Lower lobe of right lung (tissue), 2 donors: ENCODE results near the gene BEST4. TPM values are rescaled to one million over a fixed set of nuclear protein-coding genes. Genes with fewer than 3 reads are reported as not detected.
"Not testable (repeated sequence)": the region's sequence is repeated elsewhere in the genome, so short reads cannot be mapped to it uniquely, and the experiment has no call there.

Experiments used
- ATAC-seq, 2 donors: fragments of 200-7000 bp; cut with Tn5 transposase; one replicate each; pipeline ENCODE4 v1.9.1; 2020 to 2022; ENCODE audit warnings: mild to moderate bottlenecking in 2 of 2, moderate library complexity in 2 of 2
- DNase-seq: peaks from one replicate; pipeline ENCODE4 v3.0.0-alpha.2; 2020
- H3K27ac ChIP-seq: fragments of 200-600 bp; one replicate; pipeline ENCODE4 v1.8.0; 2022
- H3K27me3 ChIP-seq: fragments of 200-600 bp; one replicate; pipeline ENCODE4 v1.8.0; 2022; ENCODE audit warnings: low read depth
- H3K36me3 ChIP-seq: fragments of 200-600 bp; one replicate; pipeline ENCODE4 v1.8.0; 2022; ENCODE audit warnings: mild to moderate bottlenecking
- H3K4me1 ChIP-seq: fragments of 200-600 bp; one replicate; pipeline ENCODE4 v1.8.0; 2022
- H3K4me3 ChIP-seq: fragments of 200-600 bp; one replicate; pipeline ENCODE4 v1.8.0; 2022; ENCODE audit warnings: mild to moderate bottlenecking
- H3K9me3 ChIP-seq: fragments of 200-600 bp; one replicate; pipeline ENCODE4 v1.8.0; 2022
- intact Hi-C: fragments of 100-400 bp; cut with DNase I; formaldehyde crosslinking; loops from one replicate; pipeline ENCODE4 v1.11.0; 2022
- total RNA-seq: library from RNA; stranded (reverse); fragmentation: NEBNext Ultra II Directional; extraction: Animal tissue kit (Norgen Biotek cat#: 25700); gene quantifications from one replicate; pipeline ENCODE4 v1.2.1, GENCODE V29; 2021
- TF ChIP-seq, protein P1 (sequence below): fragments of 200-600 bp; IDR thresholded peaks from one replicate; pipeline ENCODE4 v1.8.0; 2022; ENCODE audit warnings: antibody characterized with exemption, mild to moderate bottlenecking
- donor health status: DM: no; HTN: yes; CAD: no; lungs with severe emphysema.

The BEST4 gene
- total RNA-seq, 1 donor from 2014 or later, result 1.7 TPM

DNA sequence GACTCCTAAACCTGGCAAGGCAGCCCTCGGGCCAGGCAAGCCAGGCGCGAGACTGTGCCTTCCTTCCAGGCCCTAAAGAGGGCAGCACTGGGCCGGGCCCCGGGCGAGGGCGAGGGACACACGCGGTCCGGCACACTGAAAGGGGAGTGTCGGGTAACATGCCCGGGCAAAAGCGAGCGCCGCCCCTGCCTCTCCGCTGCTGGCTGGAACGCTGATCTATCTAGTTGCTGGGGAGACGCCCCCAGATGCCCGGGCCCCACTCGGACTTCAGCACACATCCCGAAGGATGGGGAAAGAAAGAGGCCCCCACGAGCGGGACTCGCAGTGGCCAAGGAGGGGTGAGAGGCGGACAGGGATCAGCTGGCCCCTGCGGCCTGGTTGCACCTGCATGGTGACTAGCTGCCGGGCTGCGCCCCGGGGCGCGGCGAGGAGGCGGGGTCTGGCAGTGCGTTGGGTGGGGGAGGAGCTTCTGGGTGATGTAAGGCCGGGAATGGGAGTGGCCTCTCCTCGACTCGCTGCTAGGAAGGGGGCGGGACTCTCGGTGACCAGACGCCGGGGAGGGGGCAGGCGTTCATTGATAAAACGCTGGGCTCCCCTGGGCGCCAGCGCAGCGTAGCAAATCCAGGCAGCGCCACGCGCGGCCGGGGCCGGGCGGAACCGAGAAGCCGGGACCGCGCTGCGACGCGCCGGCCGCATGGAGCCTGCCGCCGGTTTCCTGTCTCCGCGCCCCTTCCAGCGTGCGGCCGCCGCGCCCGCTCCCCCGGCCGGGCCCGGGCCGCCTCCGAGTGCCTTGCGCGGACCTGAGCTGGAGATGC is 12.0 kb upstream of the BEST4 start, which contains the start of gene PLK3:
PLK3 (plus strand) TSS at position 608 of the 815 bp plus-strand sequence; CDS start at position 695, 87 bp downstream.
- Histone ChIP-seq H3K4me1 (peaks cover 50% of the 10 kb centered on the region), H3K27ac (peak within 1 kb of the TSS; percentile 92), H3K9me3 (no peaks in the 10 kb centered on the region), H3K27me3 (no peaks in the 10 kb centered on the region), H3K36me3 (peaks cover 25% of the 10 kb centered on the region), H3K4me3 (peak within 1 kb of the TSS; percentile 83)
- intact Hi-C loops, result no loop called here
- peak; percentile 98 for DNase-seq
- ATAC-seq, result peak; percentile 96 to 97
- TF ChIP-seq, protein P1, sequence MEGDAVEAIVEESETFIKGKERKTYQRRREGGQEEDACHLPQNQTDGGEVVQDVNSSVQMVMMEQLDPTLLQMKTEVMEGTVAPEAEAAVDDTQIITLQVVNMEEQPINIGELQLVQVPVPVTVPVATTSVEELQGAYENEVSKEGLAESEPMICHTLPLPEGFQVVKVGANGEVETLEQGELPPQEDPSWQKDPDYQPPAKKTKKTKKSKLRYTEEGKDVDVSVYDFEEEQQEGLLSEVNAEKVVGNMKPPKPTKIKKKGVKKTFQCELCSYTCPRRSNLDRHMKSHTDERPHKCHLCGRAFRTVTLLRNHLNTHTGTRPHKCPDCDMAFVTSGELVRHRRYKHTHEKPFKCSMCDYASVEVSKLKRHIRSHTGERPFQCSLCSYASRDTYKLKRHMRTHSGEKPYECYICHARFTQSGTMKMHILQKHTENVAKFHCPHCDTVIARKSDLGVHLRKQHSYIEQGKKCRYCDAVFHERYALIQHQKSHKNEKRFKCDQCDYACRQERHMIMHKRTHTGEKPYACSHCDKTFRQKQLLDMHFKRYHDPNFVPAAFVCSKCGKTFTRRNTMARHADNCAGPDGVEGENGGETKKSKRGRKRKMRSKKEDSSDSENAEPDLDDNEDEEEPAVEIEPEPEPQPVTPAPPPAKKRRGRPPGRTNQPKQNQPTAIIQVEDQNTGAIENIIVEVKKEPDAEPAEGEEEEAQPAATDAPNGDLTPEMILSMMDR, result peak; percentile 89

DNA sequence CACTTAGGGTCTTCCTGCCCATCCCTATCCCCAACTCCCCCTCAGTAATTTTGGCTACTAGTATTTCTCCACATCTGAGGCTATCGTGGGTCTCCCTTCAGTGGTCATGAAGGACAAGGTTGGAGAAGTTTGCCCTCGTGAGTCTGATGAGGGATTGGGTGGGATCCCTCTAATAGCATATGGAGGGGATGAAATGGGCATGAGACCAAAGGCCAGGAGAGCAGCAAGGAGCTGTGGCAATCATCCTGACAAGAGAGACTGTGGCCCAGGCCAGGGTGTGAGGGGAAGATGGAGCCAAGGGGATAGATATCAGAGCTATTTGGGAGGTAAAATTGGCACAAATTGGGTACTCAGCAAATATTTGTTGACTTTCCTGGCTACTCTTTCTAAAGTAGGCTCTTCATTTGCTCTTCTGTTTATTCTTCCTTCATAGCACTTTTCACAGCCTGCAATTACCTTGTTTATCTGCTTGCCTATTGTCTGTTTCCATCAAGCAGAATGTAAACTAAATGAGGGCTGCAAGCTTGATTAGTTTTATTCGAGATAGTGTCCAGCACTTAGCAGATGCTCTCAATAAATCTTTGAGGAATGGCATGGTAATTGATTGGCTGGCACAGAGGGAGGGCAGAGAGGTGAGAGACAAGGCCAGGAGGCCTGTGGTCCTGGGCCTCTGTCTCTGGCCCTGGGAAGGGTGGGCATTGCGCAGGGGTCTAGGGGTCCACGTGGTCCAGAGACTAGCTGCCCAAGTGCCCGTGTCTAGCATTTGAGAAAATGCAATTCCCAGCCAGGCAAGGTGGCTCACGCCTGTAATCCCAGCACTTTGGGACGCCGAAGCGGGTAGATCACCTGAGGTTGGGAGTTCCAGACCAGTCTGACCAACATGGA is 10.8 kb upstream of the BEST4 start:
- DNase-seq (peak; percentile 47), ATAC-seq (no peak)
- intact Hi-C loops, result no loop called here
- H3K4me3 ChIP-seq, result no peak overlapping the region
- peaks cover 13% of the 10 kb centered on the region for H3K36me3 ChIP-seq
- peaks cover 40% of the 10 kb centered on the region for H3K4me1 ChIP-seq
- no peaks in the 10 kb centered on the region for H3K27me3 ChIP-seq
- no peaks in the 10 kb centered on the region for H3K9me3 ChIP-seq
- TF ChIP-seq, protein P1, result no peak
- H3K27ac ChIP-seq, result peak overlapping the region; percentile 92

DNA sequence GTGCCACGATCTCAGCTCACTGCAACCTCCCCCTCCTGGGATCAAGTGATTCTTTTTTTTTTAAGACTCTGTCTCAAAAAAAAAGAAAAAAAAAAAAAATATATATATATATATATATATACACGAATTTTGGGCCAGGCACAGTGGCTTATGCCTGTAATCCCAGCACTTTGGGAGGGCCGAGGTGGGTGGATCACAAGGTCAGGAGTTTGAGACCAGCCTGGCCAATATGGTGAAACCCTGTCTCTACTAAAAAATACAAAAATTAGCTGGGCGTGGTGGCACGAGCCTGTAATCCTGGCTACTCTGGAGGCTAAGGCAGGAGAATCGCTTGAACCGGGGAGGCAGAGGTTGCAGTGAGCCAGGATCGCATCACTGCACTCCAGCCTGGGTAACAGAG is 9.9 kb upstream of the BEST4 start:
- intact Hi-C loops, H3K9me3 ChIP-seq, H3K36me3 ChIP-seq, ATAC-seq, H3K27me3 ChIP-seq, H3K27ac ChIP-seq, H3K4me3 ChIP-seq: not testable (repeated sequence)
- H3K4me1 ChIP-seq, result peaks cover 31% of the 10 kb centered on the region
- peak; percentile 20 for DNase-seq

DNA sequence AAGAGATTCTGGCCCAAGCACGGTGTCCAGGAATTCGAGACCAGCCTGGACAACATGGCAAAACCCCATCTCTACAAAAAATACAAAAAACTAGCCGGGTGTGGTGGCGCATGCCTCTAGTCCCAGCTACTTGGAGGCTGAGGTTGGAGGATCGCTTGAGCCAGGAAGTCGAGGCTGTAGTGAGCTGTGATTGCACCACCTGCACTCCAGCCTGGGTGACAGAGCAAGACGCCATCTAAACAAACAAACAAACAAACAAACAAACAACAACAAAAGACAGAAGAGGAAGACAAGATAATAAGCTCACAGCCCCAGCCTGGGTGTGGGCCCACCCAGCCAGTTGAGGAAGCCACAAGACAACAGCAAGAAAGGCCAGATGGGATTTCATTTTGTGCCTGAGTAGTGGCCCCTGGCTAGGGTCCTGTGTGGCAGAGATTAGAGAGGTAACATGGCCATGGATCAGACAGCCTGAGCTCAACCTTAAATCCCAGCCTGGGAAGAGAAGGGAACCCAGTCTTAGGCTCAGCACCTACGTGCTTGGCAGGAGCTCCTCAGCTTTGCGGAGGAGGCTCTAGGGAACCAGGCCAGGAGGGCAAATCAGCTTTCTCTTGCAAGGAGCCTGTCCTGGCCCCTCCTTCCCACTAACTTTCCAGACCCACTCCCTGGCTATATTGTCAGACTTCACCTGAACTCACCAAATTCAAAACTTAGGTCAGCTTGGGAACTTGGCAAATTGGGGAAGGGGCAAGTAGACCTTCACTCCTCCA is 4.9 kb upstream of the BEST4 start:
- TF ChIP-seq, protein P1, result no peak
- Histone ChIP-seq H3K9me3 (no peaks in the 10 kb centered on the region), H3K36me3 (no peaks in the 10 kb centered on the region), H3K27me3 (no peaks in the 10 kb centered on the region), H3K4me1 (no peaks in the 10 kb centered on the region), H3K27ac (peak overlapping the region; percentile 68), H3K4me3 (no peak overlapping the region)
- DNase-seq, result no peak
- intact Hi-C loops, result no loop called here
- peak; percentile 21 to 29 for ATAC-seq

DNA sequence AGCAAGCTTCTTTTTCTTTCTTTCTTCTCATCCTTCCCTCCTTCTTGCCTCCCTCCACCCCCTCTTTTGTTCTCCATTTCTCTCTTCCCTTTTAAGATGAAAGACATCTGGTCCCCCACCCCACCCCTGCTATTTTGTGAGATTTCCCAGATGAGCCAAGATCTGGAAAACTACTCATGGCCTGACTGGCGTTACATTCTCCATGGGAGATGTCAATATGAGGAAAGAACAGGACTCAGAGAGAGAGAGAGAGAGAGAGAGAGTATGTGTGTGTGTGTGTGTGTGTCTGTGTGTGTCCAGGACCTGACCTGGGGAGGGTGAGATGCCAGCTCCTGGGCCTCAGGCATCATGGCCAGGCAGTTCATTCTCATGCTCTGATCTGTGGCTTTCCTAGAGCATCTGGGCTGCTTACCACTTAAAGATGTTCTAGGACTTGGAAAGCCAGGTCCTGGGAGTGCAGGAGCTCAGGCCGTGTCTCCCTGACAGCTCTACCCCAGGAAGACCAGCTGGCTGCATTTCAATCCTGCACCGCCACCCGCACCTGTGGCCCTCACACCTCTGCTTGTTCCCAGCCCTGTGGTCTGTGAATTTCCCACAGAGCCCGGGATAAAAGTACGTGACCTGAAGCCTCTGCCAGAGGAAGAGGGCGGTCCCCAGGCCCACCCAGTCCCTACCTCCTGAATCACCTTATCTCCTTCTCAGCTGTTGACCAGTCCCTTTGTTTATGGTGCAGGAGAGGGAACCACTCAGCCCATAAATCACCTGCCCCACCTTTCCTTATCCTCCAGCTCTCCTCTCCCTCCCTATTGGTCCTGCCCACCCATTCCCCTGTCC is 3.2 kb upstream of the BEST4 start:
- DNase-seq, result no peak
- peaks cover 4% of the 10 kb centered on the region for H3K4me1 ChIP-seq
- H3K36me3 ChIP-seq, result no peaks in the 10 kb centered on the region
- intact Hi-C loops, result no loop called here
- H3K27ac ChIP-seq, result no peak overlapping the region
- TF ChIP-seq, protein P1, result no peak
- no peak for ATAC-seq
- H3K9me3 ChIP-seq, result no peaks in the 10 kb centered on the region
- no peak overlapping the region for H3K4me3 ChIP-seq
- no peaks in the 10 kb centered on the region for H3K27me3 ChIP-seq
